Heart left ventricle (tissue), 13 donors: ENCODE results near the gene RGS16.

Experiments used
- CTCF ChIP-seq, 12 donors: fragments of 200-600 bp; sonication (generic) in 4 of 12; IDR thresholded peaks; one replicate each; pipeline versions ENCODE4 v1.5.0 to v1.8.0; 2018 to 2022; ENCODE audit warnings: antibody characterized with exemption in 12 of 12, mild to moderate bottlenecking in 5 of 12
- POLR2A ChIP-seq, 2 donors: fragments of 450-650 bp; IDR thresholded peaks; one replicate each; pipeline ENCODE4 v1.6.1; 2017; ENCODE audit warnings: antibody characterized with exemption in 2 of 2, mild to moderate bottlenecking in 2 of 2, moderate library complexity in 2 of 2
- donor health status: ischemic (EF 13 %, LVEDD 7.1; RV severe dilation, severe dysfunction).
- donor health status: DM: no; HTN: yes; CAD: no.
- donor health status: DM: no; HTN: no; CAD: no.
- donor health status: ischemic (EF 25% LVEDD 6.9; RV normal size, moderate dysfunction).
- donor health status: ischemic (EF 25% LVEDD 5.7; RV mildly dilated, moderate dysfunction).
- donor health status: ischemic (EF 35%, LVEDD 5.7; RV mildly dilated, moderate dysfunction).
- donor health status: nonischemic (EF 11% LVEDD 7.7; RV severe dilation, severe dysfunction).
- donor health status: DM: yes; HTN: yes; CAD: no.
- donor health status: PGD.
- donor health status: ischemic (EF 29% LVEDD 5.4; RV normal size, mild dysfunction).
- donor health status: nonischemic (EF 23%, LVEDD 6.1; RV moderate dilation, normal function).

- TF ChIP-seq POLR2A (IDR thresholded peaks at IDR 0.05), result no peak
- no peak for TF ChIP-seq CTCF (IDR thresholded peaks at IDR 0.05)
These were observed 12.8 kb upstream of the RGS16 start for GRCh38 chr1:182617014-182617429.
